HS-5 (cell line): ENCODE measurements around the gene F12.

Experiments
- DNase-seq: peaks from one replicate; pipeline ENCODE4 v3.0.0-alpha.2; 2012; ENCODE audit warnings: low read depth

Gene F12

DNA sequence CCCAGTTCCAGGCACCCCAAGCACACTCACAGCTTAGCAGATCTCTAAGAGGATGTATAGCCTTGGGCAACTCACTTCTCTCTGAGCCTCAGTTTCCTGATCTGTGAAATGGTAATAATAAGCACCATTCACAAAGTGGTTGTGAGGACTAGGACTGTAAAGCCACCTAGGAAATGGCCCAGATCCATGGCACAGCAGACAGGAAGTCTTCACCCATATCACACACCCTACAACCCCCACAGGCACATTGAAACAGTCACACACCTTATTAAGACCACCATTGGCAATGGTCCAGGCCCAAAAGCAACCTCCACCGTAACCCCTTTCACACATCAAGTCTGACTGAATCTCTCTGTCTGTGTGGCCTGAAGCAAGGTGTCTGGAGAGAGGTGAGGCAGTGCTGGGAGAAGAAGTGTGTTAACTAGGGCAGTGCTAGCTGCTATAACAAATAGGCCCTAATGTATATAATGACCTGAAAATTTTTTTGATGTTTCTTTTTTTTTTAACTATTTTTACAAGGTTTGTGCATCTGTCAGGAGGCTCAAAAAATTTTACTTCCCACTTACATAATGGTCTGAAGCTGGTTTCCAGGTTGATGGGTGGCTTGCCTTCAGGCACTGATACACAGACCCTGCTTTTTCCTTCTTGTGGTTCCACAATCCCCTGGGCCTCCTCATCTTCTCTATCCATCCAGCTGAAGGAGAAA, 54.0 kb downstream of the F12 start:
- DNase-seq, result no peak

DNA sequence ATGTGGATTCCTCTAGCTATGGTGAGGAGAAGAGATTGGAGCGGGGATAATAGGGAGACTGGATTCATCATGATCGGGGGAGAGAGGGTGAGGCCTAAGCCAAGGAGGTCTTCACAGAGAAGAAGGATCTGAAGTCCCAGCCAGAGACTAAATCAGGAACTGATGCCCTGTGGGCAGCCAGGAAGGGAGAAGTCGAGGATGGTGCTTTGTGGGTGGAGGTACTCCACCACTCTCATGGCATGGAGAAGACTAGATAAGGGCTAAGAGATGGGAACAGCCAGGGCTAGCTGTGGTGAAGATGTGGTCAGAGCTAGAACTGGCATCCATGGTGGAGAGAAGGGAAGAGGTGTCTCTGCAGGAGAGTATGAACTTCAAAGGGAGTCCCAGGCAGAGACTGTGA, 54.7 kb downstream of the F12 start:
- no peak for DNase-seq

DNA sequence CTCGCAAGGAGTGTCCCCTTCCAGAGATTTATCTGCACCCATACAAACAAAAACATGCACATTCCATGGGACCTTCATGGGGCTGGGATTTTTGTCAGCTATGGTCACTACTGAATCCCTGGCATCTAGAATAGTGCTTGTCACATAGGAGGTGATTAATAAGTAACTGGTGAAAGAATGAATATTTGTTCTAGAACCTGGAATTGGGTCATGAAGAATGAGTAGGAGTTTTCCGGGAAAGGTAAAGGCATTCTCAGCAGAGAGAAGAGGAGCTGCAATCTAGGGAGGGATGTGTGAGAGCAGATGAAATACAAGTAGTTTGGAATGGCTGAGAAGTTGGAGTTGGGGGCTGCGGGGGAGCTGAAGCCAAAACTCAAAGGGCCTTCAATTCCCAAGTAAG, 55.1 kb downstream of the F12 start:
- no peak for DNase-seq

DNA sequence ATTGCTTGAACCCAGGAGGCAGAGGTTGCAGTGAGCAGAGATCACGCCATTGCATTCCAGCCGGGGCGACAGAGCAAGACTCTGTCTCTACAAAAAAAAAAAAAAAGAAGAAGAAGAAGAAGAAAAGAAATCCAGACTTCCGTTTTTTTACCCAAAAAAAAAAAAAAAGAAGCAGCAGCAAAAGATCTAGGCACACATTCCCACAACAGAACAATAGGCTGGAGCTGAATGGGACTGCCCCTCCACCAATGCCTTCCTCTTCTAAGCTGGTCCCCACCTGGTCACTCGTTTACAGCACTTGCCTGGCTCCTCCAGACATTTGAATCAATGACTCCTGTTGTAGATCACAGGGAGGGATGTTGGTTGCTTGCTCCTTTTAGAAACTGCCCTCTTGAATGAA, 56.3 kb downstream of the F12 start:
- DNase-seq, result no peak
